ENCODE results near the gene PTPRM.

PTPRM gene

DNA sequence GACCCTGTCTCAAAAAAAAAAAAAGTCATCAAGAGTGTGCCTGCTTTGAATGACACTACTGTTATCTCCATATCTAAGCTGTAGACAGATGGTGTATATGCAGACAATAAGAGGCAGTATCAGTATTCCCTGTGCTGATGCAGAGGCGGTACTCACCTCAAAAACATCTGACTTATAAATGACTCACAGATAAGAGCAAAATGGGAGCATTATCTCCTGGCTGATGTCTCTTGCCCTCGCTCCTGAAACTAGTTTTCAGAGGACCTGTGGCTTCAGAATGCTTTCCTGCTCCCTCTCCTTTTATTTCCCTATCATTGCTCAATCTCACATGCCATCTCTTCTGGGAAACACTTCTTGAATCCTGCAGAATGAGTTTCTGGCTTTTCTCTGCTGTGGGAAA lies 289.6 kb downstream of the PTPRM start:
- no peak for DNase-seq (ENCODE audit: low read depth)

DNA sequence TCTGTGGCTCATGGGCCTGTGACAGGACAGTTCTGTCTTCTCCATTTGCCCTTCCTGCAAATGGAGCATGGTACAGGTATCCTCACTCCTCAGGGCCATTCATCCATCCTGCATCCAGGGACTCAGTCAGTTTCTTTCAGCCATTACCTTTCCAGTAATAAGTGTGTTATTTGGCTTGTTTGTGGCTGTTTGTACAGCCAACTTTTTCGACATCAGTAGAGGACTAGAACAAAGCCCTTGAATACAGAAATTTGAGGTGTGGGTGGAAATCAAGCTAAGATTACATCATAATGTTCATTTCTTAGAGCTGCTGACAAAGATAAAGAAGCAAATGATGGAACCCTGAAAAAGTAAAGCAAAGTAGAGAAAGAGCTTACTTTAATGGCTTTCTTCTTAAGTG lies 290.4 kb downstream of the PTPRM start:
- no peak for DNase-seq (ENCODE audit: low read depth)

DNA sequence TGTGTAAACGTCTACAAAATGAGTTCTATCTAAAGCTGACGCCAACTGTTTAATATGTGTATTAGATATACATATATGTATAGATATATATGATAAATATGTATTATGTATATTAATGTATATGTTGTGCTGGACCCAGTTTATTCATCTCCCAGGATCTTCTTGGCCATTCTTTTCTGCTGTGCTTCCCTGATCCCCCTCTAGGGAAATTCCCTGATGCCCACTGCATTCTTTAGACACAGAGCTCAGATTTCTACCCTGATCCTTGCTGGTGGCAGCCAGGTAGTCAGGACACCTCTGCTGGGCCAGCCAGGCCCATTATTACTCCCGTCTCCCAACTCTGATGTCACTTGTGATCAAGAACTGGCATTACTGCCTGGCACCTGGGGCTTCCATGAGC lies 292.0 kb downstream of the PTPRM start:
- DNase-seq (ENCODE audit: low read depth) = no peak

DNA sequence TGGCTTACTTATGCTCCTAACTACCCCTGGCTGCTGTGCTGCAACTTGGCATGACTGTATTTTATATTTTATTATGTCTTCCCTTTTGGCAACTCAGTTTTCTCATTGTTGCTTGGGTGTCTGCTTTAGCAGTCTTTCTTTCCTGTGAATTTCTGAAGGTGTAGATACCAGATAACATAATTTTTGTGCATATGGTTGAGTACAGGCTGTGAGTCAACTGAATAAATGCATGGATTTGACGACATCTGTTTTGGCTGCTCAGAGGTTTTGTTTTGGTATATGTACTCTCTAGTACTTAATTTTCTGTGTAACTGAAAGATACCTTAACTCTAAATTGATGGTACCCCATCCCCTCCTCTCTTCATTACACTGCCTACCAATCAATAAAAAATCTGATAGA lies 303.1 kb downstream of the PTPRM start:
- DNase-seq (ENCODE audit: low read depth) = no peak

DNA sequence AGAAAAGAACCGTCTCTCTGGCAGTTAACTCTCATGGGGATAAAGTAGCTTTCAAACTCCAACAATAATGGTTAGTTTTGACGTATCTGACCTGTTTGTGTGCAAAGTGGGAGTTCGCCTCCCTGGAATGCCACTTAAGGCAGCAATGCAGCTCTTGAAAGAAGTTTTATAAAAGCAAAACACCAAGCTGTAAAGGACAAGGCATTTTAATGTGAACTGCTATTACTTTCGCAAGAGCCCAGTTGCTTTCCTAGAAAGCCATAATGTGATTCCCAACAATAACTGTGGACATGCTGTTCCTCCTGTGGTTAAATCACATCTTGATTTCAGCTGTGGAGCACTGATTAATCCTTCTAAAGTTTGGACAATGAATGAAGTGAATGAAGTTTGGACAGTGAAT lies 303.7 kb downstream of the PTPRM start:
- DNase-seq (ENCODE audit: low read depth) = no peak

DNA sequence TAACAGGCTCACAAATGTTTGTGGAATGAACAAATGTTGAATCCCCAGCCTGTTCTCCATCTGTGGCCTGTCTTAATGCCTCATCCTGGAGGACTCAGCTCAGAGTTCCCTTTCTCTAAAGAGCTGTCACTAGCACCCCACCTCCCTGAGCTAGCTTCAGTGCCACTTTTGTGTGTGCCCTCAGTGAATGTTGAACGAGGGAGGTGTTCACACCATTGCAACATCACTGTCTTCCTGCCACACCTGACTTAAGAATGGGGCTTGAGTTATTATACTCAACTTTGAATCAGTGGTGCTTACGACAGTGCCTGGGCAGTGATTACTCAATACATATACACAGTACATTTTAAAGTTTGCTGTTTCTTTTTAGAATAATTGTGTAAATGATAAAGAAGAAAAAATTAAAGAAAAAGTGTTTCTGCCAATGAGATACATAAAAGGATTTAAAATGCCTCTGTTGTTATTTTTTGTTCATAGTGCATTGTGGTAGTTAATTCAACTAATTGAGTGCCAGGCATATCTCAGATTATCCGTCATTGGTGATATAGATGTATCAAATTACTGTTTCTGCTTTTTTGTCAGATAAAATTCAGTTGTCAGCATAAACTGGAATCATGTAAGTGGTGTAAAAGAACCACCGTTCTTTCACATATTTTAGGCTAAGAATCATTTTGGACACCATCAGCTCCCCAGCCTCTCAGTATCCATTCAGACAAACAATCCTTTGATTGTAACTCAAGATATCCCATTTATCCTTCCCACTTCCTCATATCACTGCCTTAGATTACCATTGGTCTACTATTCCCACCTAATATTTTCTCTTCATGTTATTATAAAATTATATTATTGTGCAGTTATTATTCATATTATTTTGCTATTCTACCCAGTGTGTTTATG lies 304.7 kb downstream of the PTPRM start:
- no peak for DNase-seq (ENCODE audit: low read depth)

DNA sequence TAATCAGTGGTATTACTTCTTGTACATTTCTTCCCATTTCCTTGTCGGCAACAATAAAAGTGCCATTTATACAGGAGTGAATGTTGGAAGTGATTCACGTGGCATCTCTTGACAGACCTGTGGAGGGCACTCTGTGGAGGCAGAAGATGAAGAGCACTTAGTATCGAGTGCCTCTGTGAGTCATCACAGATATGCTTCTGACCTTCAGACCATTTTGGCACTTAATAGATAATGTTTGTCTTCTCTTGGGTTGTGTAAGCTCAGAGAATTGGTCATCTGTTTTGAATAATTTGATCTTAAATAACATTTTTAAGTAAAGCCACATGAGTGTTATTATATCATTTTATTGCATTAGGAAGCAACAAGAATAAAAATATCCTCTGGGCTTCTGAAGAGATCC lies 305.5 kb downstream of the PTPRM start:
- DNase-seq (ENCODE audit: low read depth) = no peak

DNA sequence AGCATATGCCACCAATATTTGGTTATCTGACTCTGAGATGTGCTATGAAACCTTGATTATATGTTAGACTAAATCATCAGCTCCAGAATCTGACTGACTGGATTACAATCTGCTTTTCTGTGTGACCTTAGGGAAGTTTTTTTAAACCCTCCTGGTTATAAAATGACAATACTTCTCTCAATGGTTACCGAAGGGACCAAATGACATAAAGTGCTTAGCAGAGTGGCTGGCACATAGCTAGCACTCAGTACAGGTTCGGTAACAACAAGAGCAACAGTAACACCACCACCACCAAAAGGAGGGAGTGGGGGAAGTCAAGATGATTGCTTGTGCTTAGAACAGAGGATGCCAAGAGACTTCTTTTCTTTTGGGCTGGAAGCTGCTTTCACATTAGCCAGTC lies 306.2 kb downstream of the PTPRM start:
- DNase-seq (ENCODE audit: low read depth) = no peak

DNA sequence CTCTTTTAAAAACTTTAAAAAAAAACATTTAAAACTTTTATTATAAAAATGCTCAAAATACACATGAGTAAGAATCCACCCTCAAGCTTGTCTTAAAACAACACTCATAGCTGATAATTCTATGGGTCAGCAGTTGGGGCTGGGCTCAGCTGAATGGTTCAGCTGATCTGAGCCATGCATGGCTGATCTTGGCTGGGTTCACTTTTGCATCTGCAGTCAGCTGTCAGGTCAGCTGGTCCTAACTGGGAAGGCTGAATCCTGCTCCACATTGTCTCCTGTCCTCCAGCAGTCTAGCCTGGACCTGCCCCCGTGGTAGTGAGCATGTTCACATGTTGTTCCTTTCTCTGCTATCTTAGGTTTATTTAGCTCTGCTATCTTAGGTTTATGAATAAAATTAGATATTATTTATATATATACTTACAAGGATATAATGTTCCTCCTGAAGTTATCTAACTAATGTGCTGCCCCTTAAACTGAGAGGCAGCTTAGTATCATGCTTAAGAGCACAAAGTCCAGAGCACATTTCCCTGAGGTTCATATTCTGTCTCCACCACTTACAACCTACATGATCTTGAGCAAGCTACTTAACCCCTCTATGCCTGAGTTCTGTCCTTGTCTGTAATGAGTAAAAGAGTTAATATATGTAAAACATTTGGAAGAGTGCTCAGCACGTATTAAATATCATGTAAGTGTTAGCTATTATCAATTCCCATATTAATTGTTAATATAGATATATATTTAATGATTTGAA lies 309.4 kb downstream of the PTPRM start:
- no peak for DNase-seq (ENCODE audit: low read depth)

DNA sequence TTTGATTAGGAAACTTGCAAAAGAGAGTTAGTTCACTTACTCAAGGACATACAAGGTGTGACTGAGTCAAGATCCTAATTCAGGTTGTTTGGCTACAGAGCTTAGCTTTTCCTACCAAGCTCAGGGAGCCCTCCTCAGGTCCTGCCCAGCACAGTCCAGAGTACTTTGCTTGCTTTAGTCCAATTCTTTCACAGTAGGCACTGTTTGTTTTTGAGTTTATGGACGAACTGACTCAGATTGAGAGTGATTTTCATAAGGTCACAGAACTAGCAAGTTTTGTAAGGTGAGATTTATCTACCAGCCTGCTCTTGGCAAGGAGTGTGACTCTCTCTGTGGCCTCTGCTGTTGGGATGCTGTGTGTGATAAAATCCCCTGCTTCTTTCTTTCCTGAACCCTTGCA lies 310.5 kb downstream of the PTPRM start:
- DNase-seq (ENCODE audit: low read depth) = no peak

DNA sequence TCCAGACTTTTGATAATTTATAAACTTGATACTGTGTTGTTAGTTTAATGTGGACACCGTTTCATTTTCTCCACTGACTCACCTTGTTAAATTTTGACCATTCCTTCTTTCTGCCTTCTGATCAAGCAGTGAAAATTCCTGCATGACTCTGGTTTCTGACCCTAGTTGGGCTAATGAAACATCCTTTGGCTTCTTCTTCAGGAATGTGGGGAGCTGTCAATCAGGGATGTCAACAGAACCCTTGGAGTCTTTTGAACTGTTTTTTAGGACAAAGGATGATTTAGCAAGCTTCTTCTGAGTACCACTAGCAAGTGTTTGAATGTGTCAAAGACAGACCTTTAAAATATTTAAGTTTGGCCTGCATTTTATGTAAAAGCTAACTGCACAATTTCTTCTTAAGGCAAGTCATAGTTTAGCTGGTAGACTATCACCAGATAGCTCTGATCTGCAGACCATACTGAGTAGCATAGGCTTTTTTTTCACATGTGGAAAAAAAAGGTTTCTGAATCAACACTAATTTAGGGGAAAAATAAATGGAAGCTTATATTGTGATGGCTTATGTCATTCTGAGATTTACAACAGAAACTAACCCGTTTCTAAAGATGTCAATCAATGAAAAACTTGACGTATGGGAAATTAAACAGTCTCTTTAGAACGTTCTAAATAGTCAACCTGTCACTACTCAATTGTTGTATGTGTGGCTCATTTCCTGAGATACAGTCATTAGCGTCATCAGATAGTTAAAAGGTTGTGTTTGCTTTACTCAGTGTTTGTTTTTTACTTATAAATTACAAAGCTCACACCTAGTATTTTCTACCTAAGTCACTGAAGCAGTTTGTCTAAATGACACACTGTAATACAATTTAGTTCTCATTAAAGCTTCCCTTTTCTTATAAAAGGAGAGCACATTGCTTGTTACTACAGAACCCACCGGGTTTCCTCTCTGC lies 311.4 kb downstream of the PTPRM start:
- no peak for DNase-seq (ENCODE audit: low read depth)

DNA sequence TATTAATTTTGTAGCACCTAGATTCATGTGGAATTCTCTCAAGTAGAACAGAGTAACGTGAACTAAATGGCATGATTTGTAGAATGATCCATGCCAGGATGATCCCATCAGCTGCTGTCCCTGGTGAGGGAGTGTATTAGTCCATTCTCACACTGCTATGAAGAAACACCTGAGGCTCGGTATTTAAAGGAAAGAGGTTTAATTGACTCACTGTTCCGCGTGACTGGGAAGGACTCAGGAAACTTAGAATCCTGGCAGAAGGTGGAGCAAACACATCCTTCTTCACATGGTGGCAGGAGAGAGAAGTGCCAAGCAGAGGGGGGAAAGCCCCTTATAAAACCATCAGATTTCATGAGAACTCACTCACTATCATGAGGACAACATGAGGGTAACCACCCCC lies 312.6 kb downstream of the PTPRM start:
- no peak for DNase-seq (ENCODE audit: low read depth)

DNA sequence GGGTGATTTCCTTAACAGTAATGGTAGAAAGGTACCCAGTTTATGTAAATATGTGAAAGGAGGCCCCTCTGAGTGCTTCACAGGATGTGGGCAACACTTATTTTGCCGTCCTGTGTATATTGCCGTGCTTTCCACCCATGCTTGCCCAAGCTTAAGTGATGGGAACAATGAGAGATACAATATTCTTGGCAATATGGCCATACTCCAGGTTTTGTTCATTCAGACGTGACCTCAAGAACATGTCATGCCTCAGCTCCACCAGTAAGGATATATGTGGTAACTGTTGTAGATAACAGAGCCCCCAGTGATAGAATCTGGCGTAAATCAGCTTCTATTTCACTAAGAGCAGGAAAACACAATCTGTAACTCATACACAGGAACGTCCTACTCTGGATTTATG lies 318.7 kb downstream of the PTPRM start:
- no peak for DNase-seq (ENCODE audit: low read depth)

DNA sequence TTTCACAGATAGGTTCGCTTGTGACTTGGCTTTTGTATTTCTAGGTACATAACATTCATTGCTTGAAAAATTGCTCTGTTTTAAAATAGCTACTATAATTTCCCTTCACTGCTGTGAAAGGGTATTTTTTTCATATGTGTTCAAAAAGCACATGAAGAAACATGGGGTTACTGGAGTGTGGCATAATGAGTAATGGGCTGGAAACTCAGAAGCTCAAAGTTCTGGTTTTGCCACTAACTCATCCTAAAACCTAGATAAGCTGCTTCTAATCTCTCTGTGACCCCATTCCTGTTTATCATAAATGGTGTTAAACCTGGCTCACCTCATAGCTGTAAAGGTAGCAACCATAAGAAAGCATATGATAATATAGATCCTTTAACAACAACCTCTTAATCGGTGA lies 319.3 kb downstream of the PTPRM start:
- no peak for DNase-seq (ENCODE audit: low read depth)

DNA sequence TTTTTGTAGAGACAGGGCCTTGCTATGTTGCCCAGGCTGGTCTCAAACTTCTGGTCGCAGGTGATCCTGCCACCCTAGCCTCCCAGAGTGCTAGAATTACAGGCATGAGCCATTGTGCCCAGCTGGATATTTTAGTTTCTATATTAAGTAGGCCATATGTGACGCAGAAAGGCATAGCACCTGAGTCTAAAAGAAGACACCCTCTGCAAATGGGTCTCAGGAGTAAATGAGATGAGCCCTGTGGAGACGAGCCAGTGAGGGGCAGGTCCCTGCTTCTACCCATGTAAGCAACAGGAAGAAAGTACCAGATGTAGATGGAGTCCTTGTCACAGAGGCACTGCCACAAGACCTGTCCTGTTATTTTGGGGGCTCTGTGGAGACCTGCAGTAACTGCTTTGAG lies 322.4 kb downstream of the PTPRM start:
- DNase-seq (ENCODE audit: low read depth) = no peak

DNA sequence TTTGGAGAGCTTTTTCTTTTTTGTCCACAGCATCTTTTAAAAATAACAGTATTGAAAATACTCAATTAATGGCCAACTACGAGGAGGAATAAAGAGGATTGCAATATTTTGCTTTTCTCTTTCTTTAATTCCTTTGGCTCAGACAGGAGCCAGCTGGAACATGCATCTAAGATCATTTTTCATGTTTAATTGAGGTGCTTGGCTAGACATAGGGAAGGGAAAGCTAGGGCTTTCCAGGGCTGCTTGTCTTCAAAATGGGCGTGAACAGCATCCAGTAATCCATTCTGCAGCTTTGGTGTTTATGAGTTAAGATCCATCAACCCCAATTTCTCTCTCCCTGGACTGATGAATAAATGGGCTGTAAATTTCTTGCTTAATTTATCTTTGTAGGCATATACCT lies 323.0 kb downstream of the PTPRM start:
- no peak for DNase-seq (ENCODE audit: low read depth)

DNA sequence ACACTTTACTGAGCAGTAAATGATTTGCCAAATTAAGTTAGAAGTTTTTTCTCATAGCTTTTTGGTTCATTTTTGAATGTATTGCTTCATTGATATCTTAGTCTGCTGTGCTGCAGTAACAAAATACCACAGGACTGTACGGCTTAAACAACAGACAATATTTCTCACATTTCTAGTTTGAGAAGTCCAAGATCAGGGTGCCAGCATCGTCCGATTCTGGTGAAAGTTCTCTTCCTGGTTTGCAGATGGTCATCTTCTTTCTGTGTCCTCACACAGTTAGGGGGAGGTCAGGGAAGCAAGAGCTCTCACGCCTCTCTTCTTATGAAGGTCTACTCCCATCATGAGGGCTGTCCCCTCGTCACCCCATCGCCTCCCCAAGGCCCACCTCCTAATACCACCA lies 325.4 kb downstream of the PTPRM start:
- no peak for DNase-seq (ENCODE audit: low read depth)

DNA sequence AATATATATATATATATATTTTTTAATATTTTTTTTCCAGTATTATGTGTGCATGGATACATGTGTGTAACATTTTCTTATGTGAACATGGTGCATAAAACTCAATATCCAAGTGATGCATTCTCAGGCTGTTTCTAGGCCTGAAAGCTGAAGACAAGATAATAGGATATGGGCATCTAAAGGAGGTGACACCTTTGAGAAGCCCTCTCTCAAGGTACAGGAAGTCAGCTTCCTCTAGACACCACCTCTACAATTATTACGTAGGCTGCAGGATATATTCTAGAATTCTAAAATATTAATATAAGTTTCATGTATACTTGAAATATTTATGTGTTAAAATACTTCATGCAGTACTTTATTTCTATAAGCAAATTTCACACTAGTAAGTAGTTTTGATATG lies 327.5 kb downstream of the PTPRM start:
- no peak for DNase-seq (ENCODE audit: low read depth)

DNA sequence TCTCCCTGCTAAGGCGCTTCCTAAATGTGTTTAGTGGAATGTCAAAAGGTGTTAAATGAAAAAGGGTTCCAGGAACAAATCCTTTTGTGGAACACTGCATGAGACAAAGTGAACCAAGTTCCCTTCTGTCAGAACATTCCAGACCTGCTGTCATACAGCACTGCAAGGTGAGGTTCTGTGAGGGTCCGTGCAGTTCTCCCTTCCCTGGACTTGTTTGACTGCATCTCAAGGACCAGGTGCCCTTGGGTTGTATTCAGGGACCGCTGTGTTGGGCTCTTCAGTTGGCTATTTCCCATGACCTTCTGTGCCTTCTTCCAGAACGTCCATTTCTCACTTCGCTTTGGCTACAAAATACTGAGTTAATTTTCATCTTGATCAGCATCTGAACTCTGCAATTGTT lies 328.2 kb downstream of the PTPRM start:
- DNase-seq (ENCODE audit: low read depth) = no peak

DNA sequence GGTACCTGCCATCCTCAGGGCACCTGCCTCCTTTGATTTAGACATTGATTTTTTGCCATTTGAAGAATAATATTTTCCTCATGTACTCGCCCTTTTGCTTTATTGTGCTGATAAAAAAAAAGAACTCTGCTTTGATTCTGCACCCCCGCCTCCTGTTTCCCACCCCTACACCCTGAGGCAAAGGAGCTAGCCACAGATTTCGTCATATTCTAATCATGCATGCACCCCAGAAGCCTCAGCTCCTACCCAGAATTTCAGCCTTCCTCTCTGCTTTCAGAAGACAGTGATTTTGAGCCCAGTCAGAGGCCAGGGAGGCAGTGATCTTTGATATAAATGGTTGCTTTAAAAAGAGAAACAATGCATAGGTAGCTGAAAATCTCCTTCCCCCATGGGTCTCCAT lies 329.0 kb downstream of the PTPRM start:
- no peak for DNase-seq (ENCODE audit: low read depth)

DNA sequence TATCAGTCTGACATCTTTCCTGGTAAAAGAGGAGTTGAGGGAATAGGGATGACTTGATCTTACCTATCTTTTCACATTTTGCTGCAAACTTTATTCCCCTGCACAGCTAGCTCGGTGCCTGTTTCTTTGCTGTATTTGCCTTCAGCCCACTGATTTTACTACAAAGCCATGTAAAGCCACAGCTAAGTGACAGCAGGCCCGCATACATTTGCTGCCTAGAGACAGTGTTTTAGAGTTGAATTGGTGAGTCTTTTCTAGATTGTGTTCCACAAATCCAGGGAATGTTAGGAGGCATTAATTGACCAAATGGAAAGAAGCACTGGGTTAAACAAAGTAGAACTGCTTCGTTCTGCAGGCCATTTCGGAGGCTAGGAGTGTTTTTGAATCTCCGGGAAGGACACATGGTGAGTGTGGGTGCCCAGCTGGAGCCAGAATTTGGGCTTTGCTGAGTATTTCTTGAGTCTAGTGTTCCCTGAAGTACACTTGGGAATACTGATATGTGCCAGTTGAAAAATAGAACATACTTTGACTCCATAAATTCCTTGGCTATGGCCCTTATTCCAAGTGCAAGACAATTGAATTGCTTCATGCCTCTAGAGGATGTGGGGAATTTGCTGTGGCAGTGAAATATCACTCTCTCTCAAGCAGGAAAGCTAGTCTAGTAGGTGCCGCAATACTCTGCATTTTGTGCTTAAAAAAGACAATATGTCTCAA lies 329.8 kb downstream of the PTPRM start:
- no peak for DNase-seq (ENCODE audit: low read depth)

DNA sequence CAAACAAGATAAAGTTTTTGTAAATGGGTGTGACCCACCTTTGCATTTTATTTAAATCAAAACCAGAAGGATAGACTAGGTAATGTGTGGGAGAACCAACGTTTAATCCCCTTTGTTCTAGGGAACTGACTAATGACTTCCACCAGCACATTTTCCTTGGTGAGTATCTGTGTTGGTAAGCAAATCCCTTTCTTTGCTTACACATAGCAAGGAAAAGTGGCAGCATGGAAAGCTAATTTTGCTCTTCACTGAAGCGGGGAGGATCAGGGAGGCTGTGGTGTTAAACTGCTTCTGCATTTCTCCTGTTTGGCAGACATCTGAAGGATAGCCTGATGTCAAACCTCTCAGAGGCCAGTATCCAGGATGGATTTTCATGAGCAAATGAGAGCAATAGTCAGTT lies 331.1 kb downstream of the PTPRM start:
- DNase-seq (ENCODE audit: low read depth) = no peak

All from activated gamma-delta T cell treated with anti-CD3 and anti-CD28 coated beads, Interleukin-2, amount 50 U/mL, for 16 hours (primary cell).